DND-41 (cell line): ENCODE measurements around the gene BCL2L14.

Experiments used
- CTCF ChIP-seq: IDR thresholded peaks from 2 replicates; pipeline ENCODE4 v1.5.1; 2012; ENCODE audit warnings: borderline replicate concordance, low read length, moderate library complexity, mild to moderate bottlenecking; ENCODE audit not compliant: poor library complexity, severe bottlenecking; ENCODE audit errors: extremely low read depth
- EZH2 ChIP-seq: IDR thresholded peaks from 3 replicates; pipeline ENCODE4 v1.6.1; 2012; ENCODE audit warnings: borderline replicate concordance, low read depth, mild to moderate bottlenecking, moderate library complexity, low read length, inconsistent platforms; ENCODE audit not compliant: severe bottlenecking

DNA sequence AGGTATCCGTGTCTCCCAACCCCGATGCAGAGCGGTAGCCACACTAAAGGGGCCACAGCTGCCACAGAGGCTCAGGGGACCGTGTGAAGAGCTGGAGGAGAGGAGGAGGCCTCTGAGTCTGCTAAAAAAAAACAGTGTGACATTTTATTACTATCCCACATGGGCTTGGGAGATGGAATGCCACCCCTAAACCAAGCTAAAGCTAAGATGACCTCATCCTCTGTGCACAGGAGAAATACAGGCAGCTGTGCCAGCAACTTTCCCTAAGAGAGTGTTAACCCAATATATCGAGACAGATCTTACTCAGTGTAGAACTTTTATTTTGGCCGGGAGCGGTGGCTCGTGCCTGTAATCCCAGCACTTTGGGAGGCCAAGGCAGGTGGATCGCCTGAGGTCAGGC is 18.0 kb downstream of the BCL2L14 start:
- TF ChIP-seq CTCF (no peak), EZH2 (no peak)
